OCI-LY7 (cell line): ENCODE results near the gene ATAD3C.

Experiments
- CTCF ChIP-seq: fragments of 200-600 bp; sonication (generic); conservative IDR thresholded peaks from 2 replicates; pipeline ENCODE4 v1.5.1; 2014; ENCODE audit warnings: mild to moderate bottlenecking, antibody characterized with exemption, low read length, moderate library complexity, mixed read lengths
- EZH2phosphoT487 ChIP-seq: fragments of 200-600 bp; sonication (generic); IDR thresholded peaks from 2 replicates; pipeline ENCODE4 v1.6.1; 2018; ENCODE audit warnings: low read depth, borderline replicate concordance, mild to moderate bottlenecking, mixed run types, antibody characterized with exemption, low read length, moderate library complexity, mixed read lengths

- TF ChIP-seq CTCF, result no peak
- TF ChIP-seq EZH2phosphoT487, result no peak
Observed at GRCh38 chr1:1479547-1480487, 30.3 kb downstream of the ATAD3C start.
